Measurements from ENCODE around the gene ENTPD2. TPM values are rescaled to one million over a fixed set of nuclear protein-coding genes. Genes with fewer than 3 reads are reported as not detected.
A peak's percentile ranks its signal among the peaks of the same experiment; 100 is the strongest.
"Not testable (repeated sequence)": the region's sequence is repeated elsewhere in the genome, so short reads cannot be mapped to it uniquely, and the experiment has no call there.

Gene ENTPD2
- total RNA-seq, 4 donors from 2014 or later: 2.4 to 11.5 TPM; not detected in 2

GRCh38 chr9:137006116-137007003 is 47.5 kb downstream of the ENTPD2 start:
- TF ChIP-seq, protein P1, sequence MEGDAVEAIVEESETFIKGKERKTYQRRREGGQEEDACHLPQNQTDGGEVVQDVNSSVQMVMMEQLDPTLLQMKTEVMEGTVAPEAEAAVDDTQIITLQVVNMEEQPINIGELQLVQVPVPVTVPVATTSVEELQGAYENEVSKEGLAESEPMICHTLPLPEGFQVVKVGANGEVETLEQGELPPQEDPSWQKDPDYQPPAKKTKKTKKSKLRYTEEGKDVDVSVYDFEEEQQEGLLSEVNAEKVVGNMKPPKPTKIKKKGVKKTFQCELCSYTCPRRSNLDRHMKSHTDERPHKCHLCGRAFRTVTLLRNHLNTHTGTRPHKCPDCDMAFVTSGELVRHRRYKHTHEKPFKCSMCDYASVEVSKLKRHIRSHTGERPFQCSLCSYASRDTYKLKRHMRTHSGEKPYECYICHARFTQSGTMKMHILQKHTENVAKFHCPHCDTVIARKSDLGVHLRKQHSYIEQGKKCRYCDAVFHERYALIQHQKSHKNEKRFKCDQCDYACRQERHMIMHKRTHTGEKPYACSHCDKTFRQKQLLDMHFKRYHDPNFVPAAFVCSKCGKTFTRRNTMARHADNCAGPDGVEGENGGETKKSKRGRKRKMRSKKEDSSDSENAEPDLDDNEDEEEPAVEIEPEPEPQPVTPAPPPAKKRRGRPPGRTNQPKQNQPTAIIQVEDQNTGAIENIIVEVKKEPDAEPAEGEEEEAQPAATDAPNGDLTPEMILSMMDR (IDR thresholded peaks at IDR 0.05): no peak
- TF ChIP-seq POLR2A (IDR thresholded peaks at IDR 0.05): no peak
- Histone ChIP-seq H3K27ac (no peak overlapping the region), H3K27me3 (no peaks in the 10 kb centered on the region), H3K9me3 (no peaks in the 10 kb centered on the region), H3K4me1 (no peaks in the 10 kb centered on the region), H3K4me3 (no peak overlapping the region), H3K36me3 (no peaks in the 10 kb centered on the region)
- DNase-seq: no peak
- intact Hi-C loops (cut with DNase I; ENCODE audit: low total_unique reads): no loop called here

DNA sequence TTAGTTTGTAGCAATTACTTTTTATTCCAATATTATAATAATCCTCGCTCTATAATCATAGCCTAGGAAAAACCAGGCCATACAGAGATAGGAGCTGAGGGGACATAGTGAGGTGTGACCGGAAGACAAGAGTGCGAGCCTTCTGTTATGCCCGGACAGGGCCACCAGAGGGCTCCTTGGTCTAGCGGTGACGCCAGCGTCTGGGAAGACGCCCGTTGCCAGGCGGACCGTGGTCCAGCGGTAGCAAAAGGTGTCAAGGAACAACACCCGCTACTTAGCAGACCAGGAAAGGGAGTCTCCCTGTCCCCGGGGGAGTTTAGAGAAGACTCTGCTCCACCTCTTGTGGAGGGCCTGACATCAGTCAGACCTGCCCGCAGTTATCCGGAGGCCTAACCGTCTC is 49.6 kb downstream of the ENTPD2 start:
- H3K4me3 ChIP-seq; intact Hi-C loops (cut with DNase I; ENCODE audit: low total_unique reads); DNase-seq; H3K27me3 ChIP-seq; H3K27ac ChIP-seq; H3K9me3 ChIP-seq; H3K36me3 ChIP-seq; H3K4me1 ChIP-seq: not testable (repeated sequence)
- TF ChIP-seq, protein P1 (IDR thresholded peaks at IDR 0.05): peak in 1 of 4 experiments; percentile 24

GRCh38 chr9:137002646-137003041 is 51.2 kb downstream of the ENTPD2 start:
- TF ChIP-seq POLR2A (IDR thresholded peaks at IDR 0.05): no peak
- DNase-seq: no peak
- intact Hi-C loops (cut with DNase I; ENCODE audit: low total_unique reads): no loop called here
- Histone ChIP-seq H3K4me3 (no peak overlapping the region), H3K27me3 (no peaks in the 10 kb centered on the region), H3K9me3 (no peaks in the 10 kb centered on the region), H3K4me1 (no peaks in the 10 kb centered on the region), H3K36me3 (no peaks in the 10 kb centered on the region), H3K27ac (no peak overlapping the region)

DNA sequence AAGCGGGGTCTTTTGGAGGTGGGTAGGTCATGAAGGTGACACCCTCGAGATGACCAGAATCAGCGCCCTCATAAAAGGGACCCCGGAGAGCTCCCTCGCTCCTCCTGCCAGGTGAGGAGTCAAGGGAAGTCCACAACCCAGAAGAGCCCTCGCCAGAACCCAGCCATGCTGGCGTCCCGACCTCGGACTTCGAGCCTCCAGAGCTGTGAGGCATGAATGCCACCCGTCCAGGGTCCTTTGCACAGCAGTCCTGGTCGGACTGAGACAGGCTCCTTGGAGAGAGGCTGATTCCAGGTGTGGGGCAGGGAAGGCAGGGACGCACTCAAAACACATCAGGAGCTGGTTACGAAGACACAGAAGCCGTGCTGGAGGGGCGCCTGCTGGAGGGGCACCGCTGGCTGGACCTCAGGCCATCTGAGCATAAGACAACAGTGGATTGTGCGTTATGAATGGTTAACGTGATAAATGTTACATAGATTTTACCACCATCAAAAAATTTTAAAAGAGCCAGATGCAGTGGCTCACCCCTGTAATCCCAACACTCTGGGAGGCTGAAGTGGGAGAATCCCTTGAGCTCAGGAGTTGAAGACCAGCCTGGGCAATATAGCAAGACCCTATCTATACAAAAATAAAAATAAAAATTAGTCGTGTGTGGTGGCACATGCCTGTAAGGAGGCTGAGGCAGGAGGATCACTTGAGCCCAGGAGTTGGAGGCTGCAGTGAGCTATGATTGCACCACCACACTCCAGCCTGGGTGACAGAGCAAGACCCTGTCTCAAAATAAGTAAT is 51.8 kb downstream of the ENTPD2 start:
- DNase-seq: no peak
- TF ChIP-seq, protein P1 (IDR thresholded peaks at IDR 0.05): no peak
- TF ChIP-seq POLR2A (IDR thresholded peaks at IDR 0.05): no peak
- Histone ChIP-seq H3K27me3 (no peaks in the 10 kb centered on the region), H3K4me1 (no peaks in the 10 kb centered on the region), H3K4me3 (no peak overlapping the region), H3K9me3 (no peaks in the 10 kb centered on the region), H3K27ac (no peak overlapping the region), H3K36me3 (no peaks in the 10 kb centered on the region)
- intact Hi-C loops (cut with DNase I; ENCODE audit: low total_unique reads): no loop called here

GRCh38 chr9:137000177-137000930 is 53.5 kb downstream of the ENTPD2 start:
- H3K4me1 ChIP-seq: peaks cover 0 to 13% of the 10 kb centered on the region in 2 donors
- no peak overlapping the region for H3K4me3 ChIP-seq
- no peak overlapping the region for H3K27ac ChIP-seq
- H3K36me3 ChIP-seq: no peaks in the 10 kb centered on the region
- no peaks in the 10 kb centered on the region for H3K9me3 ChIP-seq
- no peak for DNase-seq
- TF ChIP-seq, protein P1 (IDR thresholded peaks at IDR 0.05): no peak
- TF ChIP-seq POLR2A (IDR thresholded peaks at IDR 0.05): no peak
- intact Hi-C loops (cut with DNase I; ENCODE audit: low total_unique reads): no loop called here
- H3K27me3 ChIP-seq: no peaks in the 10 kb centered on the region

All from uterus (tissue), 4 donors.